NCI-H2227 (cell line): ENCODE results near the gene PEX10.

Source experiments
- DNase-seq: peaks from one replicate; lab custom pipeline; 2025; ENCODE audit not compliant: unreplicated experiment; lab: John Stamatoyannopoulos, UW

The PEX10 gene

GRCh38 chr1:2426540-2426939, 14.2 kb upstream of the PEX10 start:
- no peak for DNase-seq

GRCh38 chr1:2425892-2426291, 13.5 kb upstream of the PEX10 start:
- DNase-seq, result no peak

- DNase-seq, result no peak
Measured at GRCh38 chr1:2422523-2422922, 10.2 kb upstream of the PEX10 start.

GRCh38 chr1:2419416-2419815, 7.1 kb upstream of the PEX10 start:
- no peak for DNase-seq

GRCh38 chr1:2418791-2419320, 6.5 kb upstream of the PEX10 start:
- no peak for DNase-seq

- DNase-seq, result no peak
Measured at GRCh38 chr1:2417833-2418225, 5.5 kb upstream of the PEX10 start.

GRCh38 chr1:2417083-2417832, 4.9 kb upstream of the PEX10 start:
- no peak for DNase-seq

GRCh38 chr1:2416403-2416802, 4.0 kb upstream of the PEX10 start:
- no peak for DNase-seq

GRCh38 chr1:2415801-2416208, 3.4 kb upstream of the PEX10 start:
- DNase-seq, result no peak

- DNase-seq, result no peak
Measured at GRCh38 chr1:2415337-2415736, 3.0 kb upstream of the PEX10 start.

GRCh38 chr1:2414297-2414958, 2.1 kb upstream of the PEX10 start:
- peak; percentile 76 for DNase-seq

GRCh38 chr1:2413495-2414296, 1.3 kb upstream of the PEX10 start:
- DNase-seq, result no peak

- DNase-seq, result no peak
Measured at GRCh38 chr1:2412773-2413494, 570 bp upstream of the PEX10 start.

GRCh38 chr1:2411801-2412394, 466 bp downstream of the PEX10 start:
- peak; percentile 65 for DNase-seq

- no peak for DNase-seq
Measured at GRCh38 chr1:2409745-2410144, 2.6 kb downstream of the PEX10 start.

- no peak for DNase-seq
Measured at GRCh38 chr1:2408859-2409276, 3.5 kb downstream of the PEX10 start.

- DNase-seq, result no peak
Measured at GRCh38 chr1:2408456-2408855, 3.9 kb downstream of the PEX10 start.

- DNase-seq, result no peak
Measured at GRCh38 chr1:2407991-2408275, 4.4 kb downstream of the PEX10 start.

- no peak for DNase-seq
Measured at GRCh38 chr1:2407166-2407990, 5.0 kb downstream of the PEX10 start.

GRCh38 chr1:2406451-2407041, 5.8 kb downstream of the PEX10 start:
- peak; percentile 23 for DNase-seq
